RWPE2 (cell line): ENCODE results near the gene SLC37A3.

Experiments
- ATAC-seq: fragments of 200-7000 bp; cut with Tn5 transposase; 3 replicates; pipeline ENCODE4 v1.9.1; 2021; ENCODE audit warnings: low read depth
- DNase-seq: peaks from one replicate; pipeline ENCODE4 v3.0.0-alpha.2; 2020; ENCODE audit warnings: low spot score
- H3K27ac ChIP-seq: fragments of 450-650 bp; 2 replicates; pipeline ENCODE4 v1.5.1; 2017; ENCODE audit warnings: mild to moderate bottlenecking; ENCODE audit not compliant: poor library complexity, severe bottlenecking
- H3K27me3 ChIP-seq: fragments of 250-450 bp; sonication (Bioruptor Pico); 2 replicates; pipeline ENCODE4 v1.5.1; 2021; ENCODE audit warnings: mild to moderate bottlenecking, moderate library complexity; ENCODE audit not compliant: insufficient read depth, poor library complexity, severe bottlenecking
- H3K36me3 ChIP-seq: fragments of 250-450 bp; sonication (Bioruptor Pico); 2 replicates; pipeline ENCODE4 v1.5.1; 2020; ENCODE audit warnings: low read depth, mild to moderate bottlenecking, moderate library complexity
- H3K4me1 ChIP-seq: fragments of 250-450 bp; sonication (Bioruptor Pico); 2 replicates; pipeline ENCODE4 v1.5.1; 2021; ENCODE audit warnings: mild to moderate bottlenecking, moderate library complexity; ENCODE audit not compliant: insufficient read depth, poor library complexity, severe bottlenecking
- H3K4me3 ChIP-seq: fragments of 250-450 bp; sonication (Bioruptor Pico); 2 replicates; pipeline ENCODE4 v1.5.1; 2021; ENCODE audit warnings: mild to moderate bottlenecking, moderate library complexity; ENCODE audit not compliant: severe bottlenecking
- H3K9me3 ChIP-seq: fragments of 250-450 bp; sonication (Bioruptor Pico); 2 replicates; pipeline ENCODE4 v1.5.1; 2021; ENCODE audit warnings: mild to moderate bottlenecking, moderate library complexity; ENCODE audit not compliant: severe bottlenecking
- CTCF ChIP-seq: fragments of 450-650 bp; IDR thresholded peaks from one replicate; pipeline ENCODE4 v1.5.1; 2017; ENCODE audit warnings: mild to moderate bottlenecking, moderate library complexity; ENCODE audit not compliant: poor library complexity, severe bottlenecking

Gene SLC37A3

GRCh38 chr7:140384894-140385545 is 13.3 kb downstream of the SLC37A3 start:
- peaks cover 22% of the 10 kb centered on the region for H3K36me3 ChIP-seq
- no peaks in the 10 kb centered on the region for H3K9me3 ChIP-seq
- H3K27ac ChIP-seq: no peak overlapping the region
- H3K4me1 ChIP-seq: peaks cover 6% of the 10 kb centered on the region
- DNase-seq (no peak), ATAC-seq (no peak)
- no peak overlapping the region for H3K4me3 ChIP-seq
- no peak for TF ChIP-seq CTCF
- H3K27me3 ChIP-seq: no peaks in the 10 kb centered on the region

- Histone ChIP-seq H3K9me3 (no peaks in the 10 kb centered on the region), H3K4me1 (peaks cover 6% of the 10 kb centered on the region), H3K27ac (no peak overlapping the region), H3K36me3 (peaks cover 28% of the 10 kb centered on the region), H3K27me3 (no peaks in the 10 kb centered on the region), H3K4me3 (no peak overlapping the region)
- DNase-seq: no peak
- TF ChIP-seq CTCF: no peak
- no peak for ATAC-seq
These were observed 14.2 kb downstream of the SLC37A3 start for GRCh38 chr7:140383954-140384713.

GRCh38 chr7:140375892-140376730 is 22.2 kb downstream of the SLC37A3 start:
- Histone ChIP-seq H3K4me3 (no peak overlapping the region), H3K36me3 (peaks cover 37% of the 10 kb centered on the region), H3K27me3 (no peaks in the 10 kb centered on the region), H3K9me3 (no peaks in the 10 kb centered on the region), H3K27ac (no peak overlapping the region), H3K4me1 (no peaks in the 10 kb centered on the region)
- no peak for ATAC-seq
- no peak for DNase-seq
- no peak for TF ChIP-seq CTCF

- DNase-seq (no peak), ATAC-seq (no peak)
- H3K9me3 ChIP-seq: no peaks in the 10 kb centered on the region
- H3K27ac ChIP-seq: no peak overlapping the region
- H3K27me3 ChIP-seq: no peaks in the 10 kb centered on the region
- H3K4me3 ChIP-seq: no peak overlapping the region
- H3K36me3 ChIP-seq: peaks cover 35% of the 10 kb centered on the region
- no peaks in the 10 kb centered on the region for H3K4me1 ChIP-seq
- no peak for TF ChIP-seq CTCF
These were observed 23.0 kb downstream of the SLC37A3 start for GRCh38 chr7:140375323-140375722.
